GM12878 (cell line): ENCODE measurements around the gene MOG.

Experiments used
- MTA3 ChIP-seq: IDR thresholded peaks from 2 replicates; pipeline ENCODE4 v1.6.1; 2012; ENCODE audit warnings: low read length, inconsistent platforms, borderline replicate concordance
- ZZZ3 ChIP-seq: IDR thresholded peaks from 2 replicates; pipeline ENCODE4 v1.6.1; 2011; ENCODE audit warnings: low read depth; ENCODE audit not compliant: control insufficient read depth, insufficient read length
- TF ChIP-seq, protein P1 (sequence below), 3 experiments: IDR thresholded peaks in 2 of 3; conservative IDR thresholded peaks in 1 of 3; 2 replicates each; pipeline ENCODE4 v1.5.1; 2011; ENCODE audit warnings: low read depth in 3 of 3, low read length in 3 of 3, mild to moderate bottlenecking in 3 of 3, control low read depth in 2 of 3, moderate library complexity in 2 of 3, inconsistent platforms in 1 of 3, mixed read lengths in 1 of 3; ENCODE audit not compliant: control insufficient read depth in 2 of 3, insufficient read depth in 1 of 3; ENCODE audit errors: extremely low read depth in 1 of 3

GRCh38 chr6:29696147-29697125, 39.5 kb downstream of the MOG start:
- TF ChIP-seq MTA3: no peak
- no peak for TF ChIP-seq ZZZ3
- TF ChIP-seq, protein P1, sequence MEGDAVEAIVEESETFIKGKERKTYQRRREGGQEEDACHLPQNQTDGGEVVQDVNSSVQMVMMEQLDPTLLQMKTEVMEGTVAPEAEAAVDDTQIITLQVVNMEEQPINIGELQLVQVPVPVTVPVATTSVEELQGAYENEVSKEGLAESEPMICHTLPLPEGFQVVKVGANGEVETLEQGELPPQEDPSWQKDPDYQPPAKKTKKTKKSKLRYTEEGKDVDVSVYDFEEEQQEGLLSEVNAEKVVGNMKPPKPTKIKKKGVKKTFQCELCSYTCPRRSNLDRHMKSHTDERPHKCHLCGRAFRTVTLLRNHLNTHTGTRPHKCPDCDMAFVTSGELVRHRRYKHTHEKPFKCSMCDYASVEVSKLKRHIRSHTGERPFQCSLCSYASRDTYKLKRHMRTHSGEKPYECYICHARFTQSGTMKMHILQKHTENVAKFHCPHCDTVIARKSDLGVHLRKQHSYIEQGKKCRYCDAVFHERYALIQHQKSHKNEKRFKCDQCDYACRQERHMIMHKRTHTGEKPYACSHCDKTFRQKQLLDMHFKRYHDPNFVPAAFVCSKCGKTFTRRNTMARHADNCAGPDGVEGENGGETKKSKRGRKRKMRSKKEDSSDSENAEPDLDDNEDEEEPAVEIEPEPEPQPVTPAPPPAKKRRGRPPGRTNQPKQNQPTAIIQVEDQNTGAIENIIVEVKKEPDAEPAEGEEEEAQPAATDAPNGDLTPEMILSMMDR (IDR thresholded peaks at IDR 0.05 in 2 of 3, conservative IDR thresholded peaks at IDR 0.05 in 1 of 3; ENCODE audit: control insufficient read depth in 2 of 3, extremely low read depth in 1 of 3, insufficient read depth in 1 of 3, low read depth in 3 of 3, low read length in 3 of 3): peak; percentile 37 to 64 (median 61)
